Dermis microvascular lymphatic vessel endothelial cell (primary cell): ENCODE results near the gene CNBD2. TPM values are rescaled to one million over a fixed set of nuclear protein-coding genes. Genes with fewer than 3 reads are reported as not detected.
A peak's percentile ranks its signal among the peaks of the same experiment; 100 is the strongest.
"Not testable (repeated sequence)": the region's sequence is repeated elsewhere in the genome, so short reads cannot be mapped to it uniquely, and the experiment has no call there.

Experiments used
- DNase-seq, 2 donors: peaks; one replicate each; pipeline versions ENCODE4 v3.0.0 to v3.0.0-alpha.2; 2010; ENCODE audit warnings: low read depth in 2 of 2
- total RNA-seq: library from RNA; depleted of rRNA; stranded (reverse); fragments of >200 nt; gene quantifications from 2 replicates; pipeline ENCODE4 v1.2.1, GENCODE V29; 2014

Gene CNBD2
- 5.3 and 5.4 TPM in 2 replicates for total RNA-seq

GRCh38 chr20:35967979-35968640, at the start of gene CNBD2:
TSS of gene CNBD2 (plus strand) at chr20:35968590. CDS start at chr20:35968763, 173 bp downstream.
- no peak for DNase-seq

GRCh38 chr20:35920523-35920922, 47.9 kb upstream of the CNBD2 start:
- no peak for DNase-seq

GRCh38 chr20:35929301-35929700, 39.1 kb upstream of the CNBD2 start:
- no peak for DNase-seq

- no peak for DNase-seq
Measured at GRCh38 chr20:35934050-35934449, 34.3 kb upstream of the CNBD2 start.

- DNase-seq: no peak
Measured at GRCh38 chr20:35939264-35939663, 29.1 kb upstream of the CNBD2 start.

GRCh38 chr20:35941620-35942019, 26.8 kb upstream of the CNBD2 start:
- no peak for DNase-seq

GRCh38 chr20:35942243-35942642, 26.1 kb upstream of the CNBD2 start:
- no peak for DNase-seq

- peak in 1 of 2 donors; percentile 18 for DNase-seq
Measured at GRCh38 chr20:35947489-35947888, 20.9 kb upstream of the CNBD2 start.

GRCh38 chr20:35947907-35948306, 20.5 kb upstream of the CNBD2 start:
- no peak for DNase-seq

GRCh38 chr20:35950093-35950492, 18.3 kb upstream of the CNBD2 start:
- DNase-seq: no peak

- DNase-seq: not testable (repeated sequence)
Measured at GRCh38 chr20:35952080-35952479, 16.3 kb upstream of the CNBD2 start.

GRCh38 chr20:35952480-35953386, 15.7 kb upstream of the CNBD2 start:
- peak in 1 of 2 donors; percentile 21 for DNase-seq

GRCh38 chr20:35953387-35954199, 14.8 kb upstream of the CNBD2 start:
- DNase-seq: peak; percentile 24 to 69

GRCh38 chr20:35954200-35954906, 14.0 kb upstream of the CNBD2 start, which contains the start of gene SCAND1:
TSS of gene SCAND1 (minus strand) at chr20:35954502. CDS start at chr20:35954284, 218 bp downstream.
- peak; percentile 87 to 94 for DNase-seq

- DNase-seq: peak; percentile 17 to 29
Measured at GRCh38 chr20:35954907-35955251, 13.5 kb upstream of the CNBD2 start.

GRCh38 chr20:35956616-35957015, 11.8 kb upstream of the CNBD2 start:
- no peak for DNase-seq

GRCh38 chr20:35959291-35959690, 9.1 kb upstream of the CNBD2 start:
- DNase-seq: not testable (repeated sequence)

- DNase-seq: no peak
Measured at GRCh38 chr20:35963878-35964277, 4.5 kb upstream of the CNBD2 start.

- DNase-seq: no peak
Measured at GRCh38 chr20:35968930-35969329, 540 bp downstream of the CNBD2 start.

GRCh38 chr20:35971981-35972380, 3.6 kb downstream of the CNBD2 start:
- no peak for DNase-seq

- DNase-seq: no peak
Measured at GRCh38 chr20:35972462-35972861, 4.1 kb downstream of the CNBD2 start.
